Ascending aorta (tissue), 2 donors: ENCODE measurements around the gene CLASP1. TPM values are rescaled to one million over a fixed set of nuclear protein-coding genes. Genes with fewer than 3 reads are reported as not detected.

Experiments
- DNase-seq, 2 donors: peaks; one replicate each; pipeline ENCODE4 v3.0.0-alpha.2; 2019; ENCODE audit warnings: low spot score in 2 of 2
- H3K27ac ChIP-seq, 2 donors: fragments of 200-600 bp; sonication (generic); one replicate each; pipeline ENCODE4 v1.5.1; 2016 to 2017; ENCODE audit warnings: mild to moderate bottlenecking in 1 of 2
- H3K27me3 ChIP-seq: fragments of 200-600 bp; sonication (generic); one replicate; pipeline ENCODE4 v1.5.1; 2017
- H3K36me3 ChIP-seq, 2 donors: fragments of 200-600 bp; sonication (generic); one replicate each; pipeline ENCODE4 v1.5.1; 2016
- H3K4me1 ChIP-seq, 2 donors: fragments of 200-600 bp; sonication (generic); one replicate each; pipeline ENCODE4 v1.5.1; 2016 to 2017; ENCODE audit warnings: mild to moderate bottlenecking in 1 of 2
- H3K4me3 ChIP-seq, 2 donors: fragments of 200-600 bp; sonication (generic); one replicate each; pipeline ENCODE4 v1.5.1; 2016 to 2017; ENCODE audit warnings: mild to moderate bottlenecking in 1 of 2
- H3K9me3 ChIP-seq, 2 donors: fragments of 200-600 bp; sonication (generic); one replicate each; pipeline ENCODE4 v1.5.1; 2016
- intact Hi-C: fragments of 100-400 bp; cut with DNase I; formaldehyde crosslinking; loops from one replicate; pipeline ENCODE4 v1.15.1; 2023
- total RNA-seq: library from RNA; depleted of rRNA; stranded (reverse); fragments of >200 nt; gene quantifications from one replicate; pipeline ENCODE4 v1.1.0, GENCODE V29; 2016
- TF ChIP-seq, protein P1 (sequence below), 3 experiments: fragments of 200-600 bp in 2 of 3; fragments of 450-650 bp in 1 of 3; sonication (generic) in 2 of 3; IDR thresholded peaks; one replicate each; pipeline ENCODE4 v1.5.1; 2016 to 2019; ENCODE audit warnings: antibody characterized with exemption in 3 of 3, mild to moderate bottlenecking in 1 of 3, moderate library complexity in 1 of 3

The CLASP1 gene
- total RNA-seq, 1 donor from 2014 or later, result 78.0 TPM

- Histone ChIP-seq H3K27ac (no peak overlapping the region), H3K4me1 (no peaks in the 10 kb centered on the region), H3K36me3 (peaks cover 24 to 78% of the 10 kb centered on the region in 2 donors), H3K27me3 (no peaks in the 10 kb centered on the region), H3K9me3 (no peaks in the 10 kb centered on the region), H3K4me3 (no peak overlapping the region)
- intact Hi-C loops, result no loop called here
- no peak for DNase-seq
- TF ChIP-seq, protein P1, sequence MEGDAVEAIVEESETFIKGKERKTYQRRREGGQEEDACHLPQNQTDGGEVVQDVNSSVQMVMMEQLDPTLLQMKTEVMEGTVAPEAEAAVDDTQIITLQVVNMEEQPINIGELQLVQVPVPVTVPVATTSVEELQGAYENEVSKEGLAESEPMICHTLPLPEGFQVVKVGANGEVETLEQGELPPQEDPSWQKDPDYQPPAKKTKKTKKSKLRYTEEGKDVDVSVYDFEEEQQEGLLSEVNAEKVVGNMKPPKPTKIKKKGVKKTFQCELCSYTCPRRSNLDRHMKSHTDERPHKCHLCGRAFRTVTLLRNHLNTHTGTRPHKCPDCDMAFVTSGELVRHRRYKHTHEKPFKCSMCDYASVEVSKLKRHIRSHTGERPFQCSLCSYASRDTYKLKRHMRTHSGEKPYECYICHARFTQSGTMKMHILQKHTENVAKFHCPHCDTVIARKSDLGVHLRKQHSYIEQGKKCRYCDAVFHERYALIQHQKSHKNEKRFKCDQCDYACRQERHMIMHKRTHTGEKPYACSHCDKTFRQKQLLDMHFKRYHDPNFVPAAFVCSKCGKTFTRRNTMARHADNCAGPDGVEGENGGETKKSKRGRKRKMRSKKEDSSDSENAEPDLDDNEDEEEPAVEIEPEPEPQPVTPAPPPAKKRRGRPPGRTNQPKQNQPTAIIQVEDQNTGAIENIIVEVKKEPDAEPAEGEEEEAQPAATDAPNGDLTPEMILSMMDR (IDR thresholded peaks at IDR 0.05), result no peak
Observed at GRCh38 chr2:121372721-121373353, 276.4 kb downstream of the CLASP1 start.

DNA sequence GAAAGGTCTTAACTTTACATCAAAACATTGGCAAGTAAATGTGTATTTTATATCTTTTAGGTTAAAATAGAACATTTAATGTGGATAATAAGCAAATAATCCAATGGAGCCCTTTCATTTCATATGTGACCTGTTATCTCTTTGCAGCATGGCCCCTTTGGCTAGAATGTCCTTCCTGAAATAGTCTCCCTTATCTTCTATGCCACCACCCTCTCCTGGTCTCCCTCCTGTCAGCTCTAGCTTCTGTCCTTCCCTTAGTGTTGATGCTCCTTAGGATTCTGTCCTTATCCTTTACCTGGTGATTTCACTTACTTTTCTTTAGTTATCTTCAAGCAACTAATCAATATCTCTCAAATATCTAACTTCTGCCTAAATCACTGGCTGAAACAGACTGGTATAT lies 277.2 kb downstream of the CLASP1 start:
- intact Hi-C loops, result no loop called here
- Histone ChIP-seq H3K36me3 (peaks cover 27 to 79% of the 10 kb centered on the region in 2 donors), H3K9me3 (no peaks in the 10 kb centered on the region), H3K4me3 (no peak overlapping the region), H3K4me1 (no peaks in the 10 kb centered on the region), H3K27ac (no peak overlapping the region), H3K27me3 (no peaks in the 10 kb centered on the region)
- DNase-seq, result no peak
- TF ChIP-seq, protein P1 (IDR thresholded peaks at IDR 0.05), result no peak

DNA sequence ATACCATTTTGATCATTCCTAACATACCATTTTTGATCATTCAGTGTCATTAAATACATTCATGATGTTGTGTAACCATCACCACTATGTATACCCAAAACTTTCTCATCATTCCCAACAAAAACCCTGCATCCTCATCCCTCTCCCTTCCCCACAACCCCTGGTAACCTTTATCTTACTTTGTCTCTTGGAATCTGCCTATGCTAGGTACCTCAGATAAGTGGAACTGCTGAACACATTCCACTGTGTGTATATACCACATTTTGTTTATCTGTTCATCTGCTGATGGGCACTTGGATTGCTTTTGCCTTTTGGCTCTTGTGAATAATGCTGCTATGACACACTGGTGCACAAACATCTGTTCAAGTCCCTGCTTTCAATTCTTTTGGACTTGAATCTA lies 280.4 kb downstream of the CLASP1 start:
- no peak for DNase-seq
- TF ChIP-seq, protein P1 (IDR thresholded peaks at IDR 0.05), result no peak
- peaks cover 4 to 5% of the 10 kb centered on the region in 2 donors for H3K4me1 ChIP-seq
- no peak overlapping the region for H3K4me3 ChIP-seq
- no peaks in the 10 kb centered on the region for H3K9me3 ChIP-seq
- peaks cover 36 to 58% of the 10 kb centered on the region in 2 donors for H3K36me3 ChIP-seq
- intact Hi-C loops, result loop anchor here (10.0 kb wide), 1 partner anchor 504 kb away; no protein-coding TSS in a partner anchor
- no peaks in the 10 kb centered on the region for H3K27me3 ChIP-seq
- no peak overlapping the region for H3K27ac ChIP-seq

DNA sequence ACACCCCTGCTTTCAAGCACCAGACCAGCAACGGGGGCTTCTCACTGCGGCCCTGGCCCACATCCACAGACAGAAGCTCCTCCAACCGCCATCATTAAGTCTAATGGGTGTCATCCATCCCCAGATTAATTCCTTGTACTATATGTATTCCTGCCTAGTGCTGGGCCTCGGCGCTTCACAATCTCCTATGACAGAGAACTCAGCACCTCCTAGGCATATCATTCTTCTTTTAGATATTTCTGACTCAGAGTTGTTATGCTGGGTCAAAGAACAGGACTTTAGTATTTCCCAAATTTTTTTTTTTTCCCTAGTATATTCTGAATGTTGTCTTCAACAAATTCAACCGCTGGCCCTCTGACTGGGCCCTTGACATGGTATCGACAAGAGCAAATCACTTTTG lies 281.1 kb downstream of the CLASP1 start:
- no peaks in the 10 kb centered on the region for H3K9me3 ChIP-seq
- H3K4me3 ChIP-seq, result no peak overlapping the region
- H3K36me3 ChIP-seq, result peaks cover 34 to 54% of the 10 kb centered on the region in 2 donors
- peaks cover 5 to 7% of the 10 kb centered on the region in 2 donors for H3K4me1 ChIP-seq
- TF ChIP-seq, protein P1 (IDR thresholded peaks at IDR 0.05), result no peak
- intact Hi-C loops, result loop anchor here (10.0 kb wide), 1 partner anchor 503 kb away; no protein-coding TSS in a partner anchor
- H3K27ac ChIP-seq, result no peak overlapping the region
- no peaks in the 10 kb centered on the region for H3K27me3 ChIP-seq
- no peak for DNase-seq

- TF ChIP-seq, protein P1 (IDR thresholded peaks at IDR 0.05), result no peak
- Histone ChIP-seq H3K4me3 (no peak overlapping the region), H3K9me3 (no peaks in the 10 kb centered on the region), H3K27me3 (no peaks in the 10 kb centered on the region), H3K4me1 (peaks cover 5 to 8% of the 10 kb centered on the region in 2 donors), H3K27ac (no peak overlapping the region), H3K36me3 (peaks cover 36 to 55% of the 10 kb centered on the region in 2 donors)
- DNase-seq, result no peak
- intact Hi-C loops, result loop anchor here (10.0 kb wide), 1 partner anchor 503 kb away; no protein-coding TSS in a partner anchor
Observed at GRCh38 chr2:121367246-121367900, 281.9 kb downstream of the CLASP1 start.
